Motor neuron (in vitro differentiated cells): ENCODE data around the gene GOLT1A. TPM values are rescaled to one million over a fixed set of nuclear protein-coding genes. Genes with fewer than 3 reads are reported as not detected.

ENCODE experiments used
- ATAC-seq, 8 experiments: fragments of 200-7000 bp; cut with Tn5 transposase; replicated peaks in 6 of 8; 2 replicates each; pipeline ENCODE4 v1.8.0; 2021; ENCODE audit warnings: mild to moderate bottlenecking in 8 of 8, moderate library complexity in 8 of 8
- H3K27ac ChIP-seq, 2 donors: fragments of 250-450 bp; sonication (Bioruptor Pico); 2 replicates each; pipeline ENCODE4 v1.9.0; 2021; ENCODE audit warnings: antibody characterized with exemption in 2 of 2, mild to moderate bottlenecking in 2 of 2, moderate library complexity in 1 of 2
- H3K4me1 ChIP-seq, 2 donors: fragments of 250-450 bp; sonication (Bioruptor Pico); replicated peaks in 1 of 2; 2 replicates each; pipeline ENCODE4 v1.6.1; 2021; ENCODE audit warnings: antibody characterized with exemption in 2 of 2, mild to moderate bottlenecking in 2 of 2, moderate library complexity in 1 of 2
- H3K4me3 ChIP-seq, 5 donors: fragments of 250-450 bp; sonication (Bioruptor Pico); 2 replicates each; pipeline ENCODE4 v1.9.0; 2021; ENCODE audit warnings: antibody characterized with exemption in 5 of 5, mild to moderate bottlenecking in 5 of 5, moderate library complexity in 4 of 5
- WGBS, 10 experiments: fragments of 450-650 bp; shearing (Covaris generic); methylation state at CpG; one replicate each; pipeline ENCODE4 v1.0.0; 2022; 5-methylcytosine and 5-hydroxymethylcytosine counted together
- in situ Hi-C, 9 experiments: fragments of 400-800 bp; cut with MboI; loops; one replicate each; pipeline ENCODE4 v1.15.0; 2021; ENCODE audit warnings: low sequenced_read_pairs in 9 of 9, low pct_unique_long_range_greater_than_20kb in 2 of 9; ENCODE audit not compliant: unreplicated experiment in 9 of 9
- total RNA-seq, 8 experiments: library from RNA; unstranded; fragments of 300-600 nt; gene quantifications; 2 replicates each; pipeline versions ENCODE4 v1.2.3 to v1.2.4, GENCODE V29; 2022

GOLT1A gene
- total RNA-seq, 8 experiments from 2014 or later = 0.46 to 2.3 (median 0.54) TPM; not detected in 2

- H3K4me3 ChIP-seq = no peak overlapping the region
- H3K4me1 ChIP-seq = peaks cover 3 to 9% of the 10 kb centered on the region in 2 donors
- H3K27ac ChIP-seq = peak overlapping the region in 1 of 2 donors; percentile 47
- in situ Hi-C loops = loop anchor here in 1 of 9 experiments (25.0 kb wide), 1 partner anchor 335 kb away; the partner anchor contains the start of gene MDM4
- WGBS, 10 experiments = 0 to 78% (median 33%) methylated on average over 2 to 4 of the region's 4 CpGs; no CpG with 5 or more reads in 2 of the 10 experiments
- ATAC-seq = peak in 5 of 8 experiments; percentile 17 to 42 (median 31)
Observed at GRCh38 chr1:204177133-204177532, 36.7 kb downstream of the GOLT1A start.

GRCh38 chr1:204176049-204176448 lies 37.7 kb downstream of the GOLT1A start:
- WGBS, 10 experiments = 51 to 100% (median 76%) methylated on average over 1 to 5 of the region's 5 CpGs
- Histone ChIP-seq H3K4me1 (peaks cover 3 to 9% of the 10 kb centered on the region in 2 donors), H3K27ac (no peak overlapping the region), H3K4me3 (no peak overlapping the region)
- ATAC-seq = no peak
- in situ Hi-C loops = loop anchor here in 1 of 9 experiments (25.0 kb wide), 1 partner anchor 336 kb away; the partner anchor contains the start of gene MDM4

GRCh38 chr1:204174958-204175357 lies 38.8 kb downstream of the GOLT1A start:
- no peak overlapping the region for H3K27ac ChIP-seq
- H3K4me1 ChIP-seq = peaks cover 3 to 9% of the 10 kb centered on the region in 2 donors
- 49 to 100% (median 78%) methylated on average over 1 to 3 of the region's 3 CpGs for WGBS, 10 experiments
- ATAC-seq = no peak
- in situ Hi-C loops = loop anchor here in 6 of 9 experiments (25.0 kb wide), 2 partner anchors 187 to 337 kb away; partner anchors contain the start of genes PLEKHA6 (in 6 of the 6) and MDM4 (in 2 of the 6)
- no peak overlapping the region for H3K4me3 ChIP-seq

GRCh38 chr1:204172404-204173029 lies 41.3 kb downstream of the GOLT1A start:
- in situ Hi-C loops = loop anchor here in 6 of 9 experiments (25.0 kb wide), 2 partner anchors 190 to 340 kb away; partner anchors contain the start of genes PLEKHA6 (in 6 of the 6) and MDM4 (in 1 of the 6)
- WGBS, 10 experiments = 63 to 90% (median 80%) methylated on average over 1 to 2 of the region's 2 CpGs; no CpG with 5 or more reads in 5 of the 10 experiments
- Histone ChIP-seq H3K4me1 (peaks cover 3 to 7% of the 10 kb centered on the region in 2 donors), H3K4me3 (no peak overlapping the region), H3K27ac (no peak overlapping the region)
- ATAC-seq = no peak

GRCh38 chr1:204171751-204172178 lies 42.0 kb downstream of the GOLT1A start:
- Histone ChIP-seq H3K4me1 (peaks cover 0 to 3% of the 10 kb centered on the region in 2 donors), H3K27ac (no peak overlapping the region), H3K4me3 (no peak overlapping the region)
- no peak for ATAC-seq
- 0 to 80% (median 37%) methylated on average over 1 to 4 of the region's 4 CpGs; no CpG with 5 or more reads in 2 of the 10 experiments for WGBS, 10 experiments
- in situ Hi-C loops = loop anchor here in 6 of 9 experiments (25.0 kb wide), 2 partner anchors 191 to 341 kb away; partner anchors contain the start of genes PLEKHA6 (in 6 of the 6) and MDM4 (in 1 of the 6)

- in situ Hi-C loops = loop anchor here in 6 of 9 experiments (25.0 kb wide), 2 partner anchors 192 to 342 kb away; partner anchors contain the start of genes PLEKHA6 (in 6 of the 6) and MDM4 (in 1 of the 6)
- peaks cover 9 to 11% of the 10 kb centered on the region in 2 donors for H3K4me1 ChIP-seq
- no peak overlapping the region for H3K4me3 ChIP-seq
- 33 to 100% (median 80%) methylated on average over 1 to 3 of the region's 3 CpGs; no CpG with 5 or more reads in 2 of the 10 experiments for WGBS, 10 experiments
- no peak for ATAC-seq
- H3K27ac ChIP-seq = no peak overlapping the region
Observed at GRCh38 chr1:204170494-204171155, 43.2 kb downstream of the GOLT1A start.

- Histone ChIP-seq H3K4me1 (peaks cover 9 to 11% of the 10 kb centered on the region in 2 donors), H3K27ac (no peak overlapping the region), H3K4me3 (no peak overlapping the region)
- in situ Hi-C loops = loop anchor here in 8 of 9 experiments (10.0 to 25.0 kb wide), 3 partner anchors 192 to 342 kb away; partner anchors contain the start of genes PLEKHA6 (in 6 of the 8) and MDM4 (in 1 of the 8)
- WGBS, 10 experiments = 59 to 82% (median 74%) methylated on average over 2 to 4 of the region's 4 CpGs; no CpG with 5 or more reads in 2 of the 10 experiments
- ATAC-seq = peak in 1 of 8 experiments; percentile 58
Observed at GRCh38 chr1:204169858-204170257, 43.9 kb downstream of the GOLT1A start.

GRCh38 chr1:204167730-204168129 lies 46.1 kb downstream of the GOLT1A start:
- no peak overlapping the region for H3K4me3 ChIP-seq
- peaks cover 9 to 12% of the 10 kb centered on the region in 2 donors for H3K4me1 ChIP-seq
- no peak for ATAC-seq
- no peak overlapping the region for H3K27ac ChIP-seq
- WGBS, 10 experiments = 27 to 93% (median 79%) methylated on average over 3 to 5 of the region's 5 CpGs; no CpG with 5 or more reads in 1 of the 10 experiments
- in situ Hi-C loops = loop anchor here in 8 of 9 experiments (10.0 to 25.0 kb wide), 3 partner anchors 195 to 345 kb away; partner anchors contain the start of genes PLEKHA6 (in 6 of the 8) and MDM4 (in 1 of the 8)

GRCh38 chr1:204166219-204166618 lies 47.6 kb downstream of the GOLT1A start, which contains the start of gene REN:
REN (minus strand) TSS chr1:204166337; CDS start chr1:204166293, 44 bp downstream.
- ATAC-seq = peak in 4 of 8 experiments; percentile 27 to 72 (median 61)
- peak within 1 kb of the TSS in 1 of 2 donors; percentile 49 for H3K27ac ChIP-seq
- H3K4me1 ChIP-seq = peaks cover 9 to 14% of the 10 kb centered on the region in 2 donors
- in situ Hi-C loops = loop anchor here in 8 of 9 experiments (10.0 to 25.0 kb wide), 3 partner anchors 196 to 346 kb away; partner anchors contain the start of genes PLEKHA6 (in 6 of the 8) and MDM4 (in 1 of the 8)
- no peak within 1 kb of the TSS for H3K4me3 ChIP-seq
- 0 to 71% (median 58%) methylated on average over 1 to 5 of the region's 5 CpGs; no CpG with 5 or more reads in 4 of the 10 experiments for WGBS, 10 experiments

GRCh38 chr1:204162494-204163074 lies 51.2 kb downstream of the GOLT1A start:
- Histone ChIP-seq H3K4me1 (peaks cover 9 to 14% of the 10 kb centered on the region in 2 donors), H3K27ac (no peak overlapping the region), H3K4me3 (no peak overlapping the region)
- peak; percentile 89 to 99 (median 96) for ATAC-seq
- in situ Hi-C loops = loop anchor here in 8 of 9 experiments (10.0 to 25.0 kb wide), 3 partner anchors 200 to 350 kb away; partner anchors contain the start of genes PLEKHA6 (in 6 of the 8) and MDM4 (in 1 of the 8)
- 0 to 20% (median 4%) methylated on average over 1 to 7 of the region's 7 CpGs; no CpG with 5 or more reads in 3 of the 10 experiments for WGBS, 10 experiments

GRCh38 chr1:204161609-204162493 lies 51.9 kb downstream of the GOLT1A start:
- WGBS, 10 experiments = 12 to 91% (median 66%) methylated on average over 3 to 14 of the region's 14 CpGs; no CpG with 5 or more reads in 1 of the 10 experiments
- Histone ChIP-seq H3K4me3 (no peak overlapping the region), H3K27ac (no peak overlapping the region), H3K4me1 (peaks cover 9 to 14% of the 10 kb centered on the region in 2 donors)
- no peak for ATAC-seq
- in situ Hi-C loops = loop anchor here in 8 of 9 experiments (10.0 to 25.0 kb wide), 3 partner anchors 200 to 350 kb away; partner anchors contain the start of genes PLEKHA6 (in 6 of the 8) and MDM4 (in 1 of the 8)
